IPS DF 4.7 (cell line): ENCODE measurements around the gene ANP32E.

Source experiments
- DNase-seq: peaks from one replicate; pipeline ENCODE4 v3.0.0-alpha.2; 2013; ENCODE audit warnings: low spot score; ENCODE audit errors: extremely low read depth

Gene ANP32E

DNA sequence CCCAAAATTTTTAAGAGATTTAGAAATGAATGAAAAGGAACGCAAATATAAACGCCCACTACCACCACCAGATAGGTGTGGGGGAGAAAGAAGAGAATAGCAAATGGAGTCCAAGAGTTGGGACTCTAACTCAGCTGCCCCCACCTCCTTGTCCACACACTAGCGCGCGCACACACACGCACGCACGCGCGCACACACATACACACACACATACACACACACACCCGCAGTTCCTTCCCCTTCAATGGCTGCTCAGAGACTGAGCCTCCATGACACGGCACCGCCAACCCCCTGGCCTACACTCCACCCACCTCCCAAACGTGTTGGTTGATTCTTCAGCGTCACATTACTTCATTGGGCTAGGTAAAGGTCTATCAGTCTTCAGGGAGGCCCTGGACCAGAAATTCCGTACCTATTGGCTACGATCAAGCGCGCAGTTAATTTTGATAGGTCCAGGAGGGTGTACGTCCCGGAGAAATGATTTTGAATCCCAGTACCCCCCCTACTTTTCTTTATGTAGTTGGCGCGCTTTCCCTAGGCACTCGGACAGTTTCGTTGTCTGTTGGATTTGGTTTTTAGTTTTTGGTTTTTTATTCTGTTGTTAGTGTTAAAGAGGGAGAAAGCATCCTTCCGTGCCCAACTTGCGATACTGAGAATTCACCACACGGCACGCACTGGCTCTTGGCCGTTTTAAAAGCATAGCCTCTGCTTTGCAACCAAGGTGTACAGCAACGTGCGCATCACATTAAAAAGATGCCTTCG is at the start of gene ANP32E:
TSS of gene ANP32E (minus strand) at position 261 of the 762 bp plus-strand sequence. CDS start 326 bp downstream, outside the sequence.
- peak; percentile 99 for DNase-seq

GRCh38 chr1:150283260-150283659 is 47.3 kb upstream of the ANP32E start:
- no peak for DNase-seq

DNA sequence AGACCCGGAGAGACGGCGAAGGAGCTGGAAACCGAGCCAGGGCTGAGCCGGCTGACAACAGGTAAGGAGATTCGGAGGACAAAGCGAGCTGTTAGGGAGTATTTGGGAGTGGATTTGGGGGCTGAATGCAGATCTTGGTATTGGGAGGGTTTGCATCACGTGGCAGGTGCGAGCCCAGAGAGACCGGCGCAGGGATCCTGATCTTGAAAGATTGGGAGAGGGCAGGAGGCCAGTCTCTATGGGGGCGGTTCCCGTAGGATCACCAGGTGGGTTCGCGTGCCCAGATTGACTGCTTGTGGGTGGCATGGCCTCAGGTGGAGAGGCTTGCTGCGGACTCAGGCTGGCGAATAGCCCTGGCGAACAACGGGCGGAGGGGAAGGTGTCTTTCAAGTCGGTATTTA is 46.6 kb upstream of the ANP32E start:
- DNase-seq: no peak

- DNase-seq: peak; percentile 98
These were observed 46.0 kb upstream of the ANP32E start, which contains the start of gene CIART for GRCh38 chr1:150281758-150282557. Gene CIART (plus strand): TSS chr1:150282554. CDS start chr1:150283268, 714 bp downstream.

- no peak for DNase-seq
These were observed 45.4 kb upstream of the ANP32E start for GRCh38 chr1:150281221-150281757.

GRCh38 chr1:150280138-150280707 is 44.3 kb upstream of the ANP32E start:
- DNase-seq: no peak

GRCh38 chr1:150273311-150273710 is 37.4 kb upstream of the ANP32E start:
- no peak for DNase-seq

GRCh38 chr1:150271291-150271959 is 35.5 kb upstream of the ANP32E start:
- DNase-seq: no peak

DNA sequence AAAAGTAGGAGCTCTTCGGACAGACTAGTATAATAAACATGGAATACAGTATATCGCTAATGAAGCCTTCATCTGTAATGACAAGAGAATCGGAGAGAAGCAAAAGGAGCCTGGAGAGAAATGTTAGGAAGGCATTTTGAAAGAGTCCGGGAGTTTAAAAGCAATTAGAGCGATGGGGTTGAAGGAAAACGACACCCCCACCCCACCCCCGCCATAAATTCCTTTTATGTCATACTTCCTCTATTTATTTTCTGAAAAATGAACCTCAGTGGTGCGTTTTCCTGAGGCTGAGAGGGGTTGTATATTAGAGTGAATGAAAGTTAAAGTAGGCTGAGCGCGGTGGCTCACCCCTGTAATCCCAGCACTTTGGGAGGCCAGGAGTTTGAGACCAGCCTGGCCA is 33.5 kb upstream of the ANP32E start:
- DNase-seq: no peak

- DNase-seq: no peak
These were observed 32.9 kb upstream of the ANP32E start, which contains the start of gene APH1A for GRCh38 chr1:150268705-150269403. Gene APH1A (minus strand): TSS chr1:150269016. CDS start chr1:150268810, 206 bp downstream.

DNA sequence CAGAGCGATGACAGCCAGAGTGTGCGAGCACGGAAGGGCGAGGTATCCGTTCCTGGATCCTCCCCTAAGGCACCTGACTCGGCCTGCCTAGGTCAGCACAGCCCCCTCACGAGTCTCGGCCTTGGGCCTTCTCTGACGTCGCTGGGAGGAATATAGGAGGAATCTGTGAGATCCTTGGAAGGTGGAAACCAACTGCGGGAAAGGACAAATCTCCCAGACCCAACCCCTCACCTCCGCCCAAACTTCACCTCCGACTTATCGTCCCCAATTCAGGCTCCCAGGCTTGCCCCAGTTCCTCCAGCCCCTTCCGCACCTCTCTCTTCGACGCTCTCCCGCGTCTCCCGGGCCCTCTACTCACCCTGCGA is 32.4 kb upstream of the ANP32E start:
- no peak for DNase-seq

GRCh38 chr1:150267896-150268295 is 32.0 kb upstream of the ANP32E start:
- DNase-seq: no peak

DNA sequence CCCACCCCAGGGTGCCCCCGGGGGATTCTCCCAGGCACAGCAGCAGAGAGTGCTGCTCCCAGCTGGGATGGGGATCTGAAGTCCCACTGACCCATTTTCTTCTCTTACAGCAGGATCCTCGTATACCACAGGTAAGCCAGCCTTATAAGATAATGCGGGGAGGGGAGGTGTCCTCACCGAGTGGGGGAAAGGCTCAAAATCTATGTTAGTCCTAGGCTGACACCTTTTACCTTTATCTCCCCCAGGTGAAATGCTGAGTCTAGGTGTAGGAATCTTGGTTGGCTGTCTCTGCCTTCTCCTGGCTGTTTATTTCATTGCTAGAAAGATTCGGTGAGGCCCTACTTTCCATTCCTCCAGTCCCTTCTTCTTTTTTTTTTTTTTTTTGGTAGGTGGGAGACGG is 27.6 kb upstream of the ANP32E start:
- no peak for DNase-seq

DNA sequence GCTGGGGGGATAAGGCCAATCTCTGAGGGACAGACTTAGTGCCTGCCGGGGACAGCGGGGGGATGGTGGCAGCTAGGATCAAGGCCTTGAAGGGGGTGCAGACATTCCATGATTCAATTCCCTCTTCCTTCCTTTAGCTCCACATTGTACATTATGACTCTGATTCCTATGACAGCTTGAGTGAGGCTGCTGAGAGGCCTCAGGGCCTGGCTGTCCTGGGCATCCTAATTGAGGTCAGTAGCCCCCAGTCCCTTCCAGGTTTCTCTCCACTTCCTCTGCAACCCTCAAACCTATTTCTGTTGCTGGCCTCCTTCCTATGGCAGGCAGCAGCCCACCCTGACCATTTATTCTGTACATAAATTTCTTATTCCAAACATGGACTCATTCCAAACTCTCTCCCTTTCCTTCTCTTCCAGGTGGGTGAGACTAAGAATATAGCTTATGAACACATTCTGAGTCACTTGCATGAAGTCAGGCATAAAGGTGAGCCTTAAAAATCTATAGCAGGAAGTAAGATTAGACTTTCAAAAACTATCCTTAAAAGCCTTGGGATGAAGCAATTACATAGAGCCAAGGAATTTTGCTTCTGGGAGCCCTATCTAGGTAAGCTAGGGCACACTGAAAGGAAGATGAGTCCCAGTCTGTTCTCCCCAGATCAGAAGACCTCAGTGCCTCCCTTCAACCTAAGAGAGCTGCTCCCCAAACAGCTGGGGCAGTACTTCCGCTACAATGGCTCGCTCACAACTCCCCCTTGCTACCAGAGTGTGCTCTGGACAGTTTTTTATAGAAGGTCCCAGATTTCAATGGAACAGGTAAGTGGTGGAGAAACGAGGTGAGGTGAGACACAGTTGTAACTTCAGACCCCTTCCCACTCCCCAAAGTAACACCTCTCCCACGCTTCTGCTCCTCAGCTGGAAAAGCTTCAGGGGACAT is 26.7 kb upstream of the ANP32E start:
- no peak for DNase-seq

- no peak for DNase-seq
These were observed 25.5 kb upstream of the ANP32E start for GRCh38 chr1:150261367-150261766.

GRCh38 chr1:150259758-150260669 is 24.1 kb upstream of the ANP32E start:
- no peak for DNase-seq

- DNase-seq: no peak
These were observed 23.3 kb upstream of the ANP32E start for GRCh38 chr1:150259217-150259616.
